OCI-LY7 (cell line): ENCODE measurements around the gene WNT5A. TPM values are rescaled to one million over a fixed set of nuclear protein-coding genes. Genes with fewer than 3 reads are reported as not detected.

Experiments used
- BruUV-seq: library from RNA; stranded (reverse); fragments of 400-500 nt; replicated peaks from 2 replicates; lab custom pipeline; 2021; lab: Mats Ljungman, UMichigan
- CTCF ChIA-PET: fragments of 300-600 bp; sonication (Branson Sonifier 250); formaldehyde crosslinking; loops from one replicate; lab custom pipeline; 2022; ENCODE audit warnings: antibody characterized with exemption; ENCODE audit not compliant: unreplicated experiment; lab: Charles Lee
- POLR2A ChIA-PET: fragments of 300-600 bp; sonication (Branson Sonifier 250); formaldehyde crosslinking; loops from one replicate; lab custom pipeline; 2022; ENCODE audit warnings: antibody characterized with exemption; lab: Charles Lee
- DNase-seq: peaks from one replicate; pipeline ENCODE4 v3.0.0-alpha.2; 2015; ENCODE audit warnings: low spot score
- H2AFZ ChIP-seq: fragments of 200-600 bp; sonication (generic), shearing (Covaris generic); 2 replicates; pipeline ENCODE4 v1.6.1; 2014; ENCODE audit warnings: mild to moderate bottlenecking, antibody characterized with exemption, low read length, moderate library complexity
- H3K27ac ChIP-seq: fragments of 200-600 bp; sonication (generic); 2 replicates; pipeline ENCODE4 v1.5.1; 2014; ENCODE audit warnings: mixed run types, low read depth, mild to moderate bottlenecking, moderate library complexity, low read length, inconsistent platforms; ENCODE audit not compliant: poor library complexity, severe bottlenecking
- H3K36me3 ChIP-seq: fragments of 200-600 bp; sonication (generic); 2 replicates; pipeline ENCODE4 v1.6.1; 2014; ENCODE audit warnings: mild to moderate bottlenecking, antibody characterized with exemption, low read length, moderate library complexity, mixed read lengths; ENCODE audit not compliant: insufficient read depth
- H3K4me1 ChIP-seq: fragments of 200-600 bp; sonication (generic); 2 replicates; pipeline ENCODE4 v1.5.1; 2014; ENCODE audit warnings: mild to moderate bottlenecking, low read length; ENCODE audit not compliant: insufficient read depth, poor library complexity, severe bottlenecking
- H3K4me2 ChIP-seq: fragments of 200-600 bp; sonication (generic); 2 replicates; pipeline ENCODE4 v1.6.1; 2014; ENCODE audit warnings: mild to moderate bottlenecking, low read length
- H3K4me3 ChIP-seq: fragments of 200-600 bp; sonication (generic); 2 replicates; pipeline ENCODE4 v1.5.1; 2014; ENCODE audit warnings: mild to moderate bottlenecking, low read depth, low read length; ENCODE audit not compliant: poor library complexity, severe bottlenecking
- H3K79me2 ChIP-seq: fragments of 200-600 bp; sonication (generic); 2 replicates; pipeline ENCODE4 v1.6.1; 2016; ENCODE audit warnings: low read depth, mild to moderate bottlenecking, low read length, moderate library complexity, mixed read lengths; ENCODE audit not compliant: insufficient read depth
- H3K9me2 ChIP-seq: fragments of 200-600 bp; sonication (generic); 2 replicates; pipeline ENCODE4 v1.6.1; 2016; ENCODE audit warnings: mild to moderate bottlenecking, low read length, mixed read lengths; ENCODE audit not compliant: insufficient read depth
- H3K9me3 ChIP-seq: fragments of 200-600 bp; sonication (generic); 2 replicates; pipeline ENCODE4 v1.6.1; 2014; ENCODE audit warnings: mild to moderate bottlenecking, mixed run types, low read length, mixed read lengths
- H4K20me1 ChIP-seq: fragments of 200-600 bp; sonication (generic); 2 replicates; pipeline ENCODE4 v1.6.1; 2014; ENCODE audit warnings: mild to moderate bottlenecking, antibody characterized with exemption, low read length, moderate library complexity, mixed read lengths; ENCODE audit not compliant: insufficient read depth
- CTCF ChIP-seq: fragments of 200-600 bp; sonication (generic); conservative IDR thresholded peaks from 2 replicates; pipeline ENCODE4 v1.5.1; 2014; ENCODE audit warnings: mild to moderate bottlenecking, antibody characterized with exemption, low read length, moderate library complexity, mixed read lengths
- EZH2phosphoT487 ChIP-seq: fragments of 200-600 bp; sonication (generic); IDR thresholded peaks from 2 replicates; pipeline ENCODE4 v1.6.1; 2018; ENCODE audit warnings: low read depth, borderline replicate concordance, mild to moderate bottlenecking, mixed run types, antibody characterized with exemption, low read length, moderate library complexity, mixed read lengths
- intact Hi-C: fragments of 100-400 bp; cut with micrococcal nuclease; formaldehyde crosslinking; loops from one replicate; pipeline ENCODE4 v1.10.0; 2022; ENCODE audit not compliant: unreplicated experiment
- total RNA-seq, 2 experiments: library from RNA; depleted of rRNA in 1 of 2; stranded (reverse); fragments of >200 nt in 1 of 2; shearing (Covaris generic) in 1 of 2; gene quantifications; 2 replicates each; pipeline ENCODE4 v1.2.3, GENCODE V29; 2014 to 2022

Gene WNT5A
- total RNA-seq, 2 experiments from 2014 or later: 4.6 to 18.1 TPM

- H2AFZ ChIP-seq: peak overlapping the region; percentile 89; the same call in 1 of the 2 replicates
- TF ChIP-seq CTCF: peak; percentile 65
- TF ChIP-seq EZH2phosphoT487: no peak
- H4K20me1 ChIP-seq: no peaks in the 10 kb centered on the region
- intact Hi-C loops: loop anchor here (1.0 to 10.0 kb wide), 8 partner anchors 60 to 1072 kb away; partner anchors contain the start of gene CCDC66
- peaks cover 19% of the 10 kb centered on the region for H3K4me1 ChIP-seq
- H3K27ac ChIP-seq: peak overlapping the region; percentile 62
- peak; percentile 90 for DNase-seq
- H3K36me3 ChIP-seq: no peaks in the 10 kb centered on the region; the same call in 1 of the 2 replicates
- H3K9me2 ChIP-seq: no peaks in the 10 kb centered on the region
- H3K4me3 ChIP-seq: peak overlapping the region; percentile 87
- CTCF ChIA-PET: no interaction called here
- H3K9me3 ChIP-seq: no peaks in the 10 kb centered on the region
- no TSS peak for BruUV-seq
- peak overlapping the region; percentile 91 for H3K4me2 ChIP-seq
- no peaks in the 10 kb centered on the region for H3K79me2 ChIP-seq
- POLR2A ChIA-PET: interaction anchor here (0.7 kb wide), 1 partner anchor 236 kb away, joined by 3 read pairs; no protein-coding TSS in a partner anchor
These were observed 2.0 kb downstream of the WNT5A start for GRCh38 chr3:55484801-55485791.

- no TSS peak for BruUV-seq
- Histone ChIP-seq H4K20me1 (no peaks in the 10 kb centered on the region), H2AFZ (no peak overlapping the region), H3K9me3 (no peaks in the 10 kb centered on the region), H3K4me2 (peak overlapping the region; percentile 87), H3K27ac (no peak overlapping the region), H3K4me3 (peak overlapping the region; percentile 87), H3K4me1 (peaks cover 14% of the 10 kb centered on the region), H3K9me2 (no peaks in the 10 kb centered on the region), H3K79me2 (no peaks in the 10 kb centered on the region), H3K36me3 (peaks cover 5% of the 10 kb centered on the region; the same call in 1 of the 2 replicates)
- no peak for TF ChIP-seq CTCF
- no peak for TF ChIP-seq EZH2phosphoT487
- ChIA-PET POLR2A (interaction anchor here (0.7 kb wide), 1 partner anchor 119 kb away, joined by 3 read pairs; no protein-coding TSS in a partner anchor), CTCF (no interaction called here)
- intact Hi-C loops: loop anchor here (2.0 to 10.0 kb wide), 4 partner anchors 61 to 629 kb away; no protein-coding TSS in a partner anchor
- DNase-seq: no peak
These were observed 2.9 kb downstream of the WNT5A start for GRCh38 chr3:55484191-55484689.
